ENCODE data around the gene THEM4. TPM values are rescaled to one million over a fixed set of nuclear protein-coding genes. Genes with fewer than 3 reads are reported as not detected.

Gene THEM4
- total and polyA plus RNA-seq, 7 donors = 4.9 to 21.9 (median 16.1) TPM

- intact Hi-C loops (cut with DNase I) = no loop called here
- 2 to 4% methylated on average over 47 of the region's 47 CpGs for WGBS, 2 donors
- Histone ChIP-seq H3K36me3 (no peaks in the 10 kb centered on the region), H3K4me1 (peaks cover 0 to 27% (median 25%) of the 10 kb centered on the region in 4 donors), H3K4me3 (peak within 1 kb of the TSS in 3 of 4 donors; percentile 35 to 56 (median 52)), H3K27ac (peak within 1 kb of the TSS in 2 of 4 donors; percentile 23 to 48), H3K27me3 (peaks cover 30 to 61% (median 36%) of the 10 kb centered on the region in 3 donors), H3K9me3 (no peaks in the 10 kb centered on the region)
- TF ChIP-seq POLR2A (IDR thresholded peaks at IDR 0.05) (peak in 1 of 2 donors; percentile 43), EP300 (IDR thresholded peaks at IDR 0.05) (no peak), CTCF (IDR thresholded peaks at IDR 0.05) (no peak), POLR2AphosphoS5 (IDR thresholded peaks at IDR 0.05) (peak in 1 of 4 donors; percentile 35)
- DNase-seq = no peak
Measured at GRCh38 chr1:151839457-151840403, 69.6 kb downstream of the THEM4 start, which contains the start of gene C2CD4D. Gene C2CD4D (minus strand): TSS chr1:151839820. CDS start chr1:151838989, 831 bp downstream.

- H3K27ac ChIP-seq = no peak overlapping the region
- intact Hi-C loops (cut with DNase I) = no loop called here
- peak overlapping the region in 3 of 4 donors; percentile 35 to 56 (median 52) for H3K4me3 ChIP-seq
- peaks cover 30 to 68% (median 36%) of the 10 kb centered on the region in 3 donors for H3K27me3 ChIP-seq
- no peak for DNase-seq
- TF ChIP-seq EP300 (IDR thresholded peaks at IDR 0.05) (no peak), CTCF (IDR thresholded peaks at IDR 0.05) (no peak), POLR2AphosphoS5 (IDR thresholded peaks at IDR 0.05) (no peak), POLR2A (IDR thresholded peaks at IDR 0.05) (no peak)
- peaks cover 0 to 27% (median 25%) of the 10 kb centered on the region in 4 donors for H3K4me1 ChIP-seq
- H3K36me3 ChIP-seq = no peaks in the 10 kb centered on the region
- no peaks in the 10 kb centered on the region for H3K9me3 ChIP-seq
- 31 to 75% methylated on average over 16 of the region's 16 CpGs for WGBS, 2 donors
Measured at GRCh38 chr1:151839082-151839412, 70.3 kb downstream of the THEM4 start.

GRCh38 chr1:151838222-151839081 lies 70.9 kb downstream of the THEM4 start:
- intact Hi-C loops (cut with DNase I) = no loop called here
- Histone ChIP-seq H3K4me1 (peaks cover 0 to 27% (median 25%) of the 10 kb centered on the region in 4 donors), H3K9me3 (no peaks in the 10 kb centered on the region), H3K36me3 (no peaks in the 10 kb centered on the region), H3K27ac (peak overlapping the region in 1 of 4 donors; percentile 8), H3K4me3 (peak overlapping the region; percentile 10 to 56 (median 44)), H3K27me3 (peaks cover 30 to 74% (median 36%) of the 10 kb centered on the region in 3 donors)
- no peak for TF ChIP-seq POLR2A (IDR thresholded peaks at IDR 0.05)
- 28 to 76% methylated on average over 117 of the region's 117 CpGs for WGBS, 2 donors
- no peak for DNase-seq

- intact Hi-C loops (cut with DNase I) = no loop called here
- H3K27ac ChIP-seq = no peak overlapping the region
- H3K4me3 ChIP-seq = peak overlapping the region in 3 of 4 donors; percentile 35 to 56 (median 52)
- 25 to 77% methylated on average over 26 of the region's 26 CpGs for WGBS, 2 donors
- DNase-seq = no peak
- H3K4me1 ChIP-seq = peaks cover 0 to 27% (median 25%) of the 10 kb centered on the region in 4 donors
- H3K36me3 ChIP-seq = no peaks in the 10 kb centered on the region
- peaks cover 30 to 80% (median 36%) of the 10 kb centered on the region in 3 donors for H3K27me3 ChIP-seq
- TF ChIP-seq EP300 (IDR thresholded peaks at IDR 0.05) (no peak), POLR2A (IDR thresholded peaks at IDR 0.05) (no peak), POLR2AphosphoS5 (IDR thresholded peaks at IDR 0.05) (no peak)
- no peaks in the 10 kb centered on the region for H3K9me3 ChIP-seq
Measured at GRCh38 chr1:151837884-151838221, 71.5 kb downstream of the THEM4 start.

GRCh38 chr1:151837197-151837596 lies 72.1 kb downstream of the THEM4 start:
- Histone ChIP-seq H3K27ac (no peak overlapping the region), H3K4me1 (peaks cover 0 to 31% (median 29%) of the 10 kb centered on the region in 4 donors), H3K4me3 (no peak overlapping the region), H3K9me3 (no peaks in the 10 kb centered on the region), H3K27me3 (peaks cover 30 to 82% (median 36%) of the 10 kb centered on the region in 3 donors), H3K36me3 (no peaks in the 10 kb centered on the region)
- DNase-seq = no peak
- TF ChIP-seq POLR2AphosphoS5 (IDR thresholded peaks at IDR 0.05) (no peak), CTCF (IDR thresholded peaks at IDR 0.05) (no peak), POLR2A (IDR thresholded peaks at IDR 0.05) (no peak), EP300 (IDR thresholded peaks at IDR 0.05) (no peak)
- WGBS, 2 donors = 18 to 31% methylated on average over 3 of the region's 3 CpGs
- intact Hi-C loops (cut with DNase I) = no loop called here
